ENCODE results near the gene SPRY4. TPM values are rescaled to one million over a fixed set of nuclear protein-coding genes. Genes with fewer than 3 reads are reported as not detected.

Gene SPRY4
- total and polyA plus RNA-seq, 2 of the 8 experiments (the other 6 are each of a cell fraction or from before 2014, with no cell fraction given) = 59.1 to 113 TPM

GRCh38 chr5:142356716-142357468, 32.1 kb upstream of the SPRY4 start:
- Histone ChIP-seq H2BK120ac (replicated peaks; ENCODE audit: low read depth, low read length) (peak overlapping the region; percentile 75), H3K23ac (ENCODE audit: insufficient read length) (no peak overlapping the region), H3K4me1 (replicated peaks in 1 of 4; ENCODE audit: control insufficient read depth in 3 of 4, insufficient read depth in 4 of 4, low read length in 3 of 4) (peaks cover 11 to 24% (median 20%) of the 10 kb centered on the region in 4 experiments), H3K4ac (replicated peaks; ENCODE audit: insufficient read length, low read depth, low read length) (peak overlapping the region; percentile 42), H3K9ac (replicated peaks in 1 of 4; ENCODE audit: extremely low read depth in 1 of 4, low read depth in 3 of 4, low read length in 3 of 4) (peak overlapping the region; percentile 5 to 58 (median 42); a peak in 5 of 7 replicates), H3K79me2 (ENCODE audit: control insufficient read depth in 1 of 2, insufficient read depth in 2 of 2, low read length in 2 of 2) (no peaks in the 10 kb centered on the region), H3K9me3 (ENCODE audit: insufficient read depth in 2 of 2, low read depth in 1 of 2, low read length in 1 of 2) (no peaks in the 10 kb centered on the region), H2BK15ac (ENCODE audit: low read length) (no peak overlapping the region), H4K8ac (ENCODE audit: extremely low read depth, insufficient read depth, low read length) (peak overlapping the region; percentile 62; the same call in 1 of the 2 replicates), H2BK12ac (ENCODE audit: low read depth, low read length) (peak overlapping the region; percentile 23), H2AFZ (ENCODE audit: low read length) (no peak overlapping the region), H3K4me2 (ENCODE audit: insufficient read depth in 1 of 2, low read depth in 2 of 2, low read length in 2 of 2) (peak overlapping the region; percentile 71 to 78), H2BK5ac (ENCODE audit: low read depth, low read length) (peak overlapping the region; percentile 91), H3K14ac (ENCODE audit: insufficient read length) (no peak overlapping the region), H4K91ac (replicated peaks; ENCODE audit: insufficient read length, low read length) (peak overlapping the region; percentile 98), H4K20me1 (replicated peaks in 1 of 2; ENCODE audit: control insufficient read depth in 1 of 2, insufficient read depth in 2 of 2, low read length in 2 of 2) (no peaks in the 10 kb centered on the region), H3K18ac (ENCODE audit: extremely low read depth, low read length) (peak overlapping the region; percentile 68), H3K27ac (ENCODE audit: low read depth, low read length) (peak overlapping the region; percentile 77; the same call in 1 of the 2 replicates), H2AK5ac (ENCODE audit: low read depth, low read length) (peak overlapping the region; percentile 69; the same call in 1 of the 2 replicates), H3K36me3 (ENCODE audit: control insufficient read depth in 2 of 4, insufficient read depth in 4 of 4, low read length in 3 of 4) (no peaks in the 10 kb centered on the region), H3K79me1 (ENCODE audit: low read depth, low read length) (no peaks in the 10 kb centered on the region), H3K56ac (replicated peaks; ENCODE audit: insufficient read length, low read depth, low read length) (peak overlapping the region; percentile 88), H2BK20ac (ENCODE audit: low read length) (no peak overlapping the region; the same call in 1 of the 2 replicates), H3K27me3 (replicated peaks in 1 of 4; ENCODE audit: control insufficient read depth in 3 of 4, extremely low read depth in 1 of 4, insufficient read depth in 3 of 4, low read length in 3 of 4) (no peaks in the 10 kb centered on the region; a peak in 1 of 7 replicates), H4K5ac (ENCODE audit: insufficient read length, low read depth, low read length) (peak overlapping the region; percentile 70), H3K23me2 (ENCODE audit: low read depth, low read length) (peaks cover 1% of the 10 kb centered on the region; the same call in 1 of the 2 replicates), H3K4me3 (ENCODE audit: extremely low read depth in 1 of 4, insufficient read depth in 2 of 4, low read depth in 3 of 4, low read length in 4 of 4) (peak overlapping the region; percentile 37 to 65 (median 52))
- 1% methylated on average over 58 of the region's 82 CpGs; no CpG with 5 or more reads in 1 of the 2 experiments for WGBS, 2 experiments (ENCODE audit: extremely low coverage in 1 of 2, insufficient coverage in 1 of 2, insufficient read length in 1 of 2, insufficient replicate concordance in 2 of 2, low coverage in 1 of 2, low lambda C conversion rate in 2 of 2, missing lambda C conversion rate in 1 of 2)
- POLR2A ChIA-PET (ENCODE audit: partially characterized antibody) = interaction anchor here (0.5 to 8.8 kb wide), 16 partner anchors 12 to 195 kb away, joined by 3 to 137 read pairs (median 4); partner anchors contain the start of gene SPRY4
- CTCF ChIA-PET (ENCODE audit: partially characterized antibody) = interaction anchor here (0.6 to 4.0 kb wide), 10 partner anchors 23 to 357 kb away, joined by 3 to 27 read pairs (median 4); partner anchors contain the start of gene SPRY4
- DNase-seq (ENCODE audit: low read depth in 1 of 2, low spot score in 2 of 2) (peak; percentile 87 to 89), FAIRE-seq (no peak)
- no peak for TF ChIP-seq BACH1 (IDR thresholded peaks at IDR 0.05; ENCODE audit: low read length)
- no peak for TF ChIP-seq EZH2 (IDR thresholded peaks at IDR 0.05; ENCODE audit: low read depth, low read length, severe bottlenecking)
- no peak for TF ChIP-seq MAFK (IDR thresholded peaks at IDR 0.05; ENCODE audit: low read depth, low read length)
- TF ChIP-seq KDM4A (IDR thresholded peaks at IDR 0.05; ENCODE audit: low read depth, low read length, severe bottlenecking) = peak; percentile 67
- no peak for TF ChIP-seq CTCF (IDR thresholded peaks at IDR 0.05; ENCODE audit: control extremely low read depth in 1 of 3, insufficient read depth in 1 of 3, low read depth in 1 of 3, low read length in 3 of 3)
- TF ChIP-seq RXRA (IDR thresholded peaks at IDR 0.05; ENCODE audit: insufficient read depth, low read depth, low read length) = no peak
- no peak for TF ChIP-seq JUND (IDR thresholded peaks at IDR 0.05; ENCODE audit: low read length)
- TF ChIP-seq CTBP2 (IDR thresholded peaks at IDR 0.05; ENCODE audit: borderline replicate concordance, insufficient read depth, insufficient read length, low read length) = no peak

Data from H1 (cell line).